Stimulated activated CD8-positive, alpha-beta memory T cell treated with anti-CD3 and anti-CD28 coated beads, Interleukin-7, amount 100 ng/mL, for 48 hours (primary cell): ENCODE results near the gene UQCRQ.

Experiments
- DNase-seq, 2 donors: peaks; one replicate each; pipeline ENCODE4 v3.0.0-alpha.2; 2020; ENCODE audit warnings: low read depth in 1 of 2; ENCODE audit errors: extremely low read depth in 1 of 2

The UQCRQ gene

DNA sequence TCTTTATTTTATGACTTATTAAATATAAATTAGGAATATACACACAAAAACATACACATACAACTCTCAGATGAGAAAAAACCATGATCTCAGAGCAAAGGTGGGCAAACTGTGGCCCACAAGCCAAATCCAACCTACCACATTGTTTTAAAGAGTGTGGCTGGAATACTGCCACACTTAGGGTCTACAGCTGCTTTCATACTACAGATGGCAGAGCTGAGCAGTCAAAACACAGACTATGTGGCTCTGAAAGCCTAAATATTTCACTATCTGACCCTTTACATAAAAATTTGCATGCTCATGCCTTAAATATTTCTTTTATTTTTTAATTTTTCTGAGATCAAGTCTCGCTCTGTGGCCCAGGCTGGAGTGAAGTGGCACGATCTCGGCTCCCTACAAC lies 35.3 kb downstream of the UQCRQ start:
- DNase-seq, result no peak

DNA sequence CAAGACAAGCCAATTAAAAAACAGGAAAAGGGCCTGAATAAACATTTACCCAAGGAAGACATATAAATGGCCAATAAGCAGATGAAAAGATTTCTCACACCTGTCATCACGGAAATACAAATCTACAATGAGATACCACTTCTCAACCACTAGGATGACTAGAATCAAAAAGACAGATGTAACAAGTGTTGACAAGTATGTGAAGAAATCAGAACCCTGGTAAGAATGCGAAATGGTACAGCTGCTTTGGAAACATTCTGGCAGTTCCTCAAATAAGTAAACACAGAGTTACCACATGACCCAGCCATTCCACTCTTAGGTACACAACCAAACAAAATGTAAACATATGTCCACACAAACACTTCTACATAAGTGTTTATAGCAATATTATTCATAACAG lies 39.5 kb downstream of the UQCRQ start:
- DNase-seq, result no peak

DNA sequence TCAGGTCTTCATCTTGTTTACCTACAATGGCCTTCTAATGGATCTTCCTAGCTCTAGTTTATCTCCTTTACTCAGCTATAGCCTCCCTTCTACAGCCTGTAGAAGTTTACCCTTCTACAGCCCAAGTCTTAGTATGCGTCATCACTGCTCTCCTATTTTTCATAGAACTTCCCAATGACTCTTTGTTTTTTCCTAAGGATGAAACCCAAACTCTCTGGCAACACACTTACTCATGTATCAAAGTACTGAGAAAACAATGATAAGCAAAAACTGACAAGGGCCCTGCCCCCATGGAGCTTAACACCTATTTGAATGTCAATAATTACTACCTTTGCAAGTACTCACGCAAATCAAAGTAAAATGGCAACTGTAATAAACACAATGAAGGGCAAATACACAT lies 40.7 kb downstream of the UQCRQ start:
- no peak for DNase-seq

DNA sequence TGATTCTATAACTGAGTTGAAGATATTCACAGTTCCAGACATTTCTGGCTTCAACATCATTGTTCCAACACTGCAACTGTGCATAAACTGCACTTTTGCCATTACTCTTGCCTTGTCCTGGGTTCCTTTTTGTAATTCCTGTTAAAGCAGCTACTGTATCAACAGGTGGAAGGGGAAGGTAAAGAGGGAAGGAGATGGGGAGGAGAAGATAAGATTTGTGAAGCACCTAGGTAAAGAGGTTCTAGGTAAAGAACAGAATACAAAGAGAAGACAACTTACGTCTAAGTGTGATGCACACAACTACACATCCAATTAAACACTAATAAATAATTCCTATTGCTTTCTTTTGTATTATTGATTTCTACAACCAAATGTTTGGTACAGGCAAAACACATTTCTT lies 43.3 kb downstream of the UQCRQ start:
- no peak for DNase-seq

- no peak for DNase-seq
These were observed 49.2 kb downstream of the UQCRQ start for GRCh38 chr5:132915681-132916080.

DNA sequence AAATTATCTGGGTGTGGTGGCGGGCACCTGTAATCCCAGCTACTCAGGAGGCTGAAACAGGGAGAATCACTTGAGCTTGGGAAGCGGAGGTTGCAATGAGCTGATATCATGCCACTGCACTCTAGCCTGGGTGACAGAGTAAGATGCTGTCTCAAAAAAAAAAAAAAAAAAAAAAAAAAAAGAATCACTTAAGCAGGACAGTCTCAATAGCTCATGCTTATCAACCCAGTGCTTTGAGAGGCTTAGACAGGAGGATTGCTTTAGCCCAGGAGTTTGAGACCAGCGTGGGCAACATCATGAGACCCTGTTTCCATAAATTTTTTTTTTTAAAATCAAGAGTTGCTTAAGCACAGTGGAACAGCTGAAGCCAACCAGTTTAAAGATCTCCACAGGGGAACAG lies 49.6 kb downstream of the UQCRQ start:
- no peak for DNase-seq
